CD4-positive, alpha-beta T cell treated with Interleukin-6 for 4 hours (primary cell): ENCODE data around the gene SLC7A6.

ENCODE experiments used
- DNase-seq: peaks from one replicate; pipeline ENCODE4 v3.0.0-alpha.2; 2020; ENCODE audit warnings: mixed read lengths

Gene SLC7A6

DNA sequence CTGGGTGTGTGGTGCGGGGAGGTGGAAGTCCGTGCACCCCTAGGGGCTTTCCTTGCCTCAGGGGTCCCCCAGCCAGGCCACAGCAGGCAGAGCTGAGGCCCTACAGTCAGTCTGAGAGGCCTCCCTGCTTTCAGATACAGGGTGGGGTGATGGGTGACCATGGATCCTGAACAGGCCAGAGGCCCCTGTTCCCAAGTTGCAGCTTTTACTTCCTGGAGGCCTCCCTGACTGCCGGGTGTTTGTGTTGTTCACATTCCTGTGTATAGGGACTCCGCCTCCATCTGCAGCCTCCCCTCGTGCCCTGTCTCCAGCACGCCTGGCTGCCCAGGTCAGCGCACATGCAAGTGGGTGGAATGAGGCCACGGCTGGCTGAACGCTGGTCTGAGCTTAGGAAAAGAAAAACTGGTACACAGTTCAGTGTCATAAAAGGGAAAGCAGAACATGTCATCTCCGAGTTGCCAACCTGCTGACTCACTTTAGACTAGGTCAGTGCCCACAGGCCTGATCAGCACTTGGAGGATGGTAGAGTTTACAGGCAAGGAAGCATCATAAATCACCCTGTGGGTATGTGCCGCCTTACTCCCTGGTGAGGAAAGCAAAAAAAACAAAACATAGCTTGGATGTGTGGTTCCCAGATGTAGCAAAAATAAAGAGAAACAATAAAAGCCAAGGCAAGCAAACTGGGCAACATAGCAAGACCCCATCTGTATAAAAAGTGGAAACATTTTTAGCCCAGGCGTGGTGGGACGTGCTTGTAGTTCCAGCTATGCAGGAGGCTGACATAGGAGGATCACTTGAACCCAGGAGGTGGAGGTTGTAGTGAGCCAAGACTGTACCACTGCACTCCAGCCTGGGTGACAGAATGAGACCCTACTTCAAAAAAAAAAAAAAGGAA lies 6.2 kb upstream of the SLC7A6 start:
- DNase-seq: no peak

DNA sequence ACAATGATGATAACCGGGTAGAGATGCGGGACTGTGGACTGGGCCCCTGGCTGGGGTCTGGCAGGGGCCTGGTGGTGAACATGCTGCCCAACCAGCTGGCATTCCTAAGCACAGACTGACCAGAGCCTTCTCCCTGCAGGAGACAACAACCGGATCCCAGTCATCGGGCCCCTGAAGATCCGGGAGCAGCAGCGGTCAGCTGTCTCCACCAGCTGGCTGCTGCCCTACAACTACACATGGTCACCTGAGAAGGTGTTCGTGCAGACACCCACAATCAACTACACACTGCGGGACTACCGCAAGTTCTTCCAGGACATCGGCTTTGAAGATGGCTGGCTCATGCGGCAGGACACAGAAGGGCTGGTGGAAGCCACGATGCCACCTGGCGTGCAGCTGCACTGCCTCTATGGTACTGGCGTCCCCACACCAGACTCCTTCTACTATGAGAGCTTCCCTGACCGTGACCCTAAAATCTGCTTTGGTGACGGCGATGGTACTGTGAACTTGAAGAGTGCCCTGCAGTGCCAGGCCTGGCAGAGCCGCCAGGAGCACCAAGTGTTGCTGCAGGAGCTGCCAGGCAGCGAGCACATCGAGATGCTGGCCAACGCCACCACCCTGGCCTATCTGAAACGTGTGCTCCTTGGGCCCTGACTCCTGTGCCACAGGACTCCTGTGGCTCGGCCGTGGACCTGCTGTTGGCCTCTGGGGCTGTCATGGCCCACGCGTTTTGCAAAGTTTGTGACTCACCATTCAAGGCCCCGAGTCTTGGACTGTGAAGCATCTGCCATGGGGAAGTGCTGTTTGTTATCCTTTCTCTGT lies 5.1 kb upstream of the SLC7A6 start:
- DNase-seq: no peak

DNA sequence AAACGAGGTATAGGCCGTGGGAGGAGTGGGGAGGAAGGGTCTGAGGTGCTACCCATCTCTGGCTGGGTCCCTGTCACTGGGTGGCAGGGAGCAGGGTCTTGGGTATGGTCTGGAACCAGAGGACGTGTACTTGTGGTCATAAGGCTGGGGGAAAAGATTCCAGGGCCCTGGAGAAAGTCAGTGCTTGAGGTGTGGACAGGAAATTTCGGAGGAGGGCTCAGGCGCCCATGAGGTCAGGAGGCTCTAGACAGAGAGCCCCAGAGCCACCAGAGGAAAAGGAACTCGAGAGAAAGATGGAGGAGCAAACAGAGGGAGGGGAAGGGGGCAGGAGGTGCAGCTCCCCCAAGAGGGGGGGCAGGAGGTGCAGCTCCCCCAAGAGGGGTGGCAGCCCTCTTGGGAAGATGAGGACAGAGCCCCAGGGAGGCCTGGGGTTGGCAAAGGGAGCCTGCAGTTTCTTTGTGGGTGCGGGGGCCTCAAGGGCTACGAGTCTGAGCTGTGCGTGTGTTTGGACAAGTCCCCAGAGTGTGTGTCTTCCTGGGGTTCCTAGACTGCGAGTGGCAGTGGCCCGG lies 683 bp upstream of the SLC7A6 start:
- DNase-seq: no peak

DNA sequence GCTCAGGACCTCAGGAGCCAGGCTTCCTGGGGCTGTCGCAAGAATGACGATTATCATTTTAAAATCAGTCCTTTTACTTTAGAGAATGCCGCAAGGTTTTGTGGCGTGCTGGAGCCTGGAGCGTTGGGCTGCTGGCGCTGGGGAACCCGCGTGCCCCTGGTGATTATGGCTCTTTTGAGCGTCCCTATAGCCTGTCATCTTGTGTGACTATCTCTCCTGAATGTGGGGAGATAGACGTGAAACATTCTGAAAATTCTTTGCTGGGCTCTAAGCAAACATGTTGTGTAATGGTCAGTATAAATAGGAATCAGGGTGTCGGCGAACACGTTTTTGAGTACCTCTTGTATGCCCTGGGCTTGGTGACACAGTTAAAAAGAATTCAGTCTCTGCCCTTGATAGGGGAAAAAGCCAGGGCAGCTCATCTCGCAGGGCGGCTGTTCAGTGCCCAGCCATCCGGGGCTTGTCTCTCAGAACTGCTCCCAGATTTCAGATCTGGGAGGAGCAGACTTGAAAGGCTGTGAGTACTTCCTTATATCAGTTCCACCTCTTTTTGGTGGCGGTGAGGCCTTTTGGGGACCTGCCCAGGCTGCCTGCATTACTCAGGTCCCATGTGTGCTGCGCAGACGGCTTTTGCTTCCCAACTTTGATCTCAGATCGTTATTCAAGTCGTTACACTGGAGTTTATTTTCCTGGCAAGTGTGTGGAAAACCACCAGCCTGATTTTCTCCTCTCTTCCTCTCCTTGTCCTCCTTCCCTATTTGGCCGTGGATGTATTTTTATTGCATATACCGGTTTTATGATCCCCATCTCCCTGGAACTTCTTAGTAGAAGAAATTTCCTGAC lies 973 bp downstream of the SLC7A6 start:
- DNase-seq: peak; percentile 67

DNA sequence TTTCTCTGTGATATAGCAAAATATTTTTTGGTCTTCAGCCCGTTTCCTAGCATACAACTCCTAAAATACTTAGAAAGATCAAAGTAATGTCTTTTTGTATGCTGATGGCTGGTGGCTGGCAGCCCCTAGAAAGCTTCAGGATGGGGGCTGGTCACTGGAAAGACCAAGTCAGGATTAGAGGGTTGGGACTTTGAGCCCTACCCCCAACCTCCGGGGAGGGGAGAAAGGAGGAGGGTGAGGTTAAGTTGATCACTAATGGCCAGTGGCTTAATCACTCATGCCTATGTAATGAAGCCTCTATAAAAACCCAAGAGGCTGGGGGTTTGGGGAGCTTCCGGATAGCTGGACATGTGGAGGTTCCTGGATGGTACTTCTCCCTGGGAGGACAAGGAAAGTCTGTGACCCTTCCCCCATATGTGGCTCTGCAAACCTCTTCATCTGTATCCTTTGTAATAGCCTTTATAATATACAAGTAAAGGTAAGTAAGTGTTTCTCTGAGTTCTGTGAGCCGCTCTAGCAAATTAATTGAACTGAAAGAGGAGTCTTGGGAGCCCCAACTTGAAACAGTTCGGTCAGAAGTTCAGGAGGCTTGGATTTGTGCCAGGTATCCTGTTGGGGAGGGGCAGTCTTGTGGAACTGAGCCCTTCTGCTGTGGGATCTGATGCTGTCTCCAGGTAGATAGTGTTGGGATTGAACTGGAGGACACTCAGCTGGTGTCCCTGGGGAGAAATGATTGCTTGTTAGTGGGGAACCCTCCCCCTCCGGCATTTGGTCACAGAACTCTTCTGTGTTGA lies 3.5 kb downstream of the SLC7A6 start:
- no peak for DNase-seq

DNA sequence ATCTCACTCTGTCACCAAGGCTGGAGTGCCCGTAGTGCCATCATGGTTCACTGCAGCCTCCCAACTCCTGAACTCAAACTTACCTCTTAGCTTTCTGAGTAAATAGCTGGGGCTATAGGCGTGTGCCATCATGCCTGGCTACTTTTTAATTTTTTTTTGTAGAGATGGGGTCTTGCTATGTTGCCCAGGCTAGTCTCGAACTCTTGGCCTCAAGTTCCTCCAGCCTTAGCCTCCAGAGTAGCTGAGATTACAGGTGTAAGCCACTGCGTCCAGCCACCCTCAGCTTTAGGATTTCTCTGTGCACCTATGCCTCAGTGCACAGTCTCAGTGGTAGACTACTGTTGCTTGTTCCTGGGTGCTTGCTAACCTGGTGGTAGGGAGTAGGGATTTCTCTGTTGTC lies 5.5 kb downstream of the SLC7A6 start:
- no peak for DNase-seq

DNA sequence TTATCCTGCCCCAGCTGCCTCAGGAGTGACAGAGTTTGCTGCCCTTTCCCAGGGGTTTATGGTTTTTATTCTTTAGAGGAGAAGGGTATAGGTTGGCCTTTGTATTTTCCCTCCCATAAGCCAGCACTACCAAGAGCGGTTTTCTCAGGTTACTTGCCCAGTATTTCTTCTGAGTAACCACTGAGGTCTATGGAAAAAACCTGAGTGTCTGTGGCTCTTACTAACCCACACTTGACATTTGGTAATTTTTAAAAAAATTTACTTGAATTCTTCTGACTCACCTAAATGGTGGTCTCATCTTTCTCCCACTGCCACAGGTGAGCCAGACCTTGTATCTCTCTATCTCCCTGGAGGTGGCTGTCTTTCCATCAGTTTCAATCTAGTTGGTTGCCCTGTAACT lies 6.0 kb downstream of the SLC7A6 start:
- DNase-seq: no peak

DNA sequence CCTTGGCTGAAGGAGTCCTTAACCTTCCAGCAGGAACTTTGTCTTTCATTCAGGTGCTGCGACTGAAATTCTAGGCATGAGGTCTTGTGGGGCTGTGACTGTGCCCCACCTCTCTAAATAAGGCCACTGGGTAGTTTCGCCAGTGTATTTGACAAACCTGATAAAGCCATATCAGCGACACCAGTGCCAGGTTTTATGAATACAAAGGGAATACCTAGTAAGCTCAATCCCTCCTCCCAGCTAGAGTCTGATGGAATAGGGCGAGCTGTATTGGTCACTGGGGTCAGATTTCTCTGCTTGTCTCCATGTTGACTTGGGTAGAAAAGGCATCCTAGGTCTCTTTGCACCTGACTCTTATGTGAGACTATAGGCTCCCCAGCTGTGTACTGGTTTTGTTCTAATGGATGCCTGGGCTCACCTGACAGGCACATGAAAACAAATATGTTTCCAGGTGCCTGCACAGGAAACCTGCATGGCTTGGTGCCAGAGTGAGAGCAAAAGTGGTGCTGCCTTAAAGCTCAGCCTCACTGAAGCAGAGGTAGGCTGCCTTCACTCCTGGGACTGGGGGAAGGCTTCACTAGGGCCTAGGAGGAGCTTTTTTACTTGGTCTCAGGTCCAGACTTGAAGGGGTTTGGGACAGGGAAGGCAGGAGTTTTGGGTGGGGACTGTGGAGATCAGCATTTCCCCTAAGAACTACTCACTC lies 8.3 kb downstream of the SLC7A6 start:
- peak; percentile 85 for DNase-seq

DNA sequence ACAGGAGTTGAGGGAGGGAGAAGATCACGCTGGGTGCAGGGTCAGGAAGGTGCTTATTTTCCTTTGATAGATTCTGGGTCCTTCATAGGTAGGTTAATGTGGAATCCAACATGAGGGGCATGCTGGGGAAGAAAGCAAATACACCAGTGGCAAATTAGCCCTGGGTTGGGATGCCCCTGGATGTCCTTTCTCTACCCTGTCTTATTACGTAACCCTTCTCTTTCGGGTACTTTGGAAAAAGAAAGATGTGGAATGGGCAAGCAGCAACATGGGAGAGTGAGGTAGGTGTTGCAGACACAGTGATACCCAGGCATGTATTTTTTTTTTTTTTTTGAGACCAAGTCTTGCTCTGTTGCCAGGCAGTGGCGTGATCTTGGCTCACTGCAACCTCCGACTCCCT lies 9.1 kb downstream of the SLC7A6 start:
- DNase-seq: no peak

DNA sequence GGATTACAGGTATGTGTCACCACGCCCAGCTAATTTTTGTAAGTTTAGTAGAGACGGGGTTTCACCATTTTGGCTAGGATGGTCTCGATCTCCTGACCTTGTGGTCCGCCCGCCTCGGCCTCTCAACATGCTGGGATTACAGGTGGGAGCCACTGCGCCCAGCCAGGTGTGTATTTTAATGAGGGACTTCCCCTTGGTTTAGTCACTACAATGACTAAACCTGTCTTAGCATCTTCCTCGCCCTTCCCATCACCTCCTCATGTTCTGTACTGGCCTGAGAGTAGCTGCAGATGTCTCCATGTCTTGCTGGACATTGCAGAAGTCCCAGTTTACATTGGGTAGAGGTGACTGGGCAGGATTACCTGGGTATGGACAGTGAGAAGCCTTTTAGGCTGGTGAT lies 9.6 kb downstream of the SLC7A6 start:
- DNase-seq: peak; percentile 38

DNA sequence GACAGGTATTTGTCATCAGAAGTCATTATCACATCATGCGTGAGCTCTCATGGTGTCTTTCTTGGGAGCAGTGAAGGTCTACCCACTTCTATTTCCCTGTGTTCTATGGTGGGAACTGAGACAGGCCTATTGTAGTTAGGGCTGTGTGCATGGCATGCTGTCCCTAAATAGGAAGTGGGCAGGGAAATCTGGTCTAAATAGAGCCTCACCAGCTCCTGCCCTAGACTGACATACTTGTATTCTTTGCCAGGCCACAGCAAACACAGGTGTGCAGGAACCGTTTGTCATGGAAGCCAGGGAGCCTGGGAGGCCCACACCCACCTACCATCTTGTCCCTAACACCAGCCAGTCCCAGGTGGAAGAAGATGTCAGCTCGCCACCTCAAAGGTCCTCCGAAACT lies 10.1 kb downstream of the SLC7A6 start:
- no peak for DNase-seq

DNA sequence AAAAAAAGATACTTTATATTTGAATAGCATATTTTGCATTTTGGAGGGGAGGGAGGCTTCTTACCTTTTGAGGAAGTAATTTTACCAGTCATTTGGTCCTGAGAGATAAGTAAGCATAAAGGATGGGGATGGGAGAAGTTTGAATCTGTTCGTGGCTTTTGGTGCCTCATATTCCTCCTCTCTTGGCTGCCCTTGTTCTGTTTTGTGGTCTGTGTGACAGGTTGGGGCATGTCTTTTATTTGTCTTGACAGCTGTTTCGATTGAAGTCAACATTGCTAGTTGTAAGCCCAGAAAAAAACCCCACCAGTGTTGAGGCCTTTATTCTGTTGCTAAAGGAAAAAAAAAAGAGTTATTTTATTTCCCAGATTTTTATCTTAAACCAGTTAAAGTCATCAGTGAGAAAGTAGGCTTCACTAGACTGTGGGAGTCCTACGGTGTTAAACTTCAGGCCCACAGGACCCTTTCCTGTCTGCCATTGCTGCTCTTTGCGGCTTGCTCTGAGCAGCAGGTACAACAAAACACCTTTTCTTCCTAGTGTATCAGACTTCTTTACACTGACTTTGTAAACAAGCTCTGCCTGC lies 11.4 kb downstream of the SLC7A6 start:
- peak; percentile 71 for DNase-seq

DNA sequence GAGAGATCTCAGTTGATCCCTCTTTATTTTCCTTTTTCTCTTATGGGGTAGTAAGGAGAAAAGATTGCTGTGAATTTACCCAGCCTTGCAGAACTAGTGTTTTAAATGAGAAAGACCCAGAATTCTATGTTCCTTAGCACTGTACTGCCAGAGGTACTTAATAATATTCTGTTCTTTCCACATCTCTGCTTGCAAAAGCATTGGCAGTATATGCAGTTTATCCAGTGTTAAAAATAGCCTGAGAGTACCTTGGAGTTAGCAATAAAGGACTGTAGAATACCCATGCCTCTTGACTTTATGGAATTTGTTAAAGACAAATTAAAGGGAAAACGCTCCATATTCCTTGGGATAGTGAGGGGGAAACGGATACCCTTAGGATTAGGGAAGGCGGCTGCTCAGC lies 11.9 kb downstream of the SLC7A6 start:
- no peak for DNase-seq

DNA sequence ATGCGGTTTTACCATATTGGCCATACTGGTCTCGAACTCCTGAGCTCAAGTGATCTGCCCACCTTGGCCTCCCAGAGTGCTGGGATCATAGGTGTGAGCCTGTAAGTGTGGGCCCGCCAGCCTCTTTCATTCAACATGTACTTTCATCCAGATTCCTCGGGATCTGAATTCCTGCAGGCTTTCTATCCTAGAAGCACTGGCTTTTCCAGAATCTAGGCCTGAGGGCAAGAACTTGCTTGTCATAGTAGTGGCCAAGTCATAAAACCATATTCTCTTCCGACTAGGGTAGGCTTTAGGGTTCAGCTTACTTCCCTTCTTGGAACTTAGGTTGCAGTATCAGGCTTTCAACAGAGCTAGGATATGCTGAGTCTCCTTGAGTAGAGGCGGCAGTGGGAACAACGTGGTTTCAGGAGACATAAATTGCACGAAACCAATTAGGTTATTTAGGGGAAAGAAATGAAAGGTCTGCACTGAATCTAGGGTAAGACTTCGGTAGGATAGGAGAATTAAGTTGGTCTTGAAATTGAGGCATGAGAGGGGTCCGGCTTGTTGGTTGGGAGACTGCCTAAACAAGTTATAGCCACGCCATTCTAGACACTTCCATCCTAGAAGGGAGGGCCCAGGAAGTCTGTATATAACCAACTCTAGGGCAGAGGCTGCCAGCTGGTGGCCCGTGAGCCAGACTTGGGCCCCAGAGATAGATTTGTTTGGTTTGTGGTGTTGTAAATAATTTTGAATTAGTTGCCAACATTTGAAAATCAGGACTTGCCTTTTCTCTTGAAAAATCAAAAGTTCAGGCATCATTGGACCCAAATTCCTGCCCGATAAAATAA lies 15.6 kb downstream of the SLC7A6 start:
- no peak for DNase-seq

DNA sequence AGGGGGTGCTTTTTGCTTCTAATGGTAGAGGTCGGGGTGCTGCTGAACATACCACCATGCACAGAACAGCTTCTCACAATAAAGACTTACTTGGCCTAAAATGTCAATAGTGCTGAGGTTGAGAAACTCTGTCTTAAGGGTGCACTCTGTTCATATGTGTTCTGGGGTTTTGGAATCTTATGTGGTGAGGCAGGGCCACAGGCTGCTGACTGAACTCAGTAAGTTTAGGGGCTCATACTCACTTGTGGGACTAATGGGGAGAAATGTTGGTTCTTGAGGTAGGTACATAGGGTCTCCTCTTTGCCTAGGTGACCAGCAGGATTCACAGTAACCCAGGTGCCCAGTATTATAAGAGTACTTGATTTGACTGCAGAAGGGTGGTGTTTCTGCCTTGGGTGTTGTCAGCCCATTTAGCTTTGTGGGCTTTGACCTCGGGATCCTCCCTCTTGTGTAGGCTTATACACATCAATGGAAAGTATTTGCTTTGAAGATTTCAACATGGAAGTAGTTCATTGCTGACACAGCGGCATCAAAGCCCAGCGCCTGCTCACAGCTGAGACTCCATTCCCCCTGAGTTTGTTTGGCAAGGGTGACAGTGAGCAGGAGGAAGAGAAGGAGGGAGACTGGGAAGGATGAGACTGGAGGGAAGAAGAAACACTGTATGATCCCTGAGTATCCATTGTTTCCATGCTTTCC lies 17.2 kb downstream of the SLC7A6 start:
- peak; percentile 58 for DNase-seq

DNA sequence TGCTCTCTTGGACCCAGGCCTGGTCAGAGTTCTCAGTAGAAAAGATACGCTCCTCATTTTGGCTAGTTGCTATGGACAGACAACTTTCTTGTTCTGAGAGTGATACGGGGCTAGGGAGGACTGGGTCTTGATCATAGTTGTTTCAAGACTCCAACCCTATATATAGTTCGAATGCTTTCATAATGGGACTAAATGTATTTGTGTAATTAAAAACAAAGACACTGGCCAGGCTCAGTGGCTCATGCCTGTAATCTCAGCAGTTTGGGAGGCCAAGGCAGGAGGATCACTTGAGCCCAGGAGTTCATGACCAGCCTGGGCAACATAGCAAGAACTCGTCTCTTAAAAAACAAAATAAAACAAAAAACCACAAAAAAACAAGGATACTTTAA lies 17.7 kb downstream of the SLC7A6 start:
- no peak for DNase-seq

DNA sequence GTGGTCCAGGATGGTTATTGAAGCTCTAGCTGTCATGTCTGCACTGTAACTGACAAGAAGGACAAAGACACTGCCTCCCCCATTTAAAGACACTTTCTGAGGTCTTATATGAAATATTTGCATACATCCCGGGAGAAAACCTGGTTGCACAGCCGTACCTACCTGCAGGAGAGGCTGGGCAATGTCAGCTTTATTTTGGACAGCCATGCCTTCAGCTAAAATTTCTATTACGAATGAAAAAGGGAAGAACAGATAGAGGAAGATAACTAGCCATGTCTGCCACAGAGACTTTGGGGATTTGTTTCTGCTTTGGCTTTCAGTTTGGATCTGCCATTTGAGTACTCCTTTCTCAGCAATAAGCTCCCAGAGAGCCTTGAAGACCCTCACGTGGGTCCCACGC lies 19.0 kb downstream of the SLC7A6 start:
- no peak for DNase-seq

DNA sequence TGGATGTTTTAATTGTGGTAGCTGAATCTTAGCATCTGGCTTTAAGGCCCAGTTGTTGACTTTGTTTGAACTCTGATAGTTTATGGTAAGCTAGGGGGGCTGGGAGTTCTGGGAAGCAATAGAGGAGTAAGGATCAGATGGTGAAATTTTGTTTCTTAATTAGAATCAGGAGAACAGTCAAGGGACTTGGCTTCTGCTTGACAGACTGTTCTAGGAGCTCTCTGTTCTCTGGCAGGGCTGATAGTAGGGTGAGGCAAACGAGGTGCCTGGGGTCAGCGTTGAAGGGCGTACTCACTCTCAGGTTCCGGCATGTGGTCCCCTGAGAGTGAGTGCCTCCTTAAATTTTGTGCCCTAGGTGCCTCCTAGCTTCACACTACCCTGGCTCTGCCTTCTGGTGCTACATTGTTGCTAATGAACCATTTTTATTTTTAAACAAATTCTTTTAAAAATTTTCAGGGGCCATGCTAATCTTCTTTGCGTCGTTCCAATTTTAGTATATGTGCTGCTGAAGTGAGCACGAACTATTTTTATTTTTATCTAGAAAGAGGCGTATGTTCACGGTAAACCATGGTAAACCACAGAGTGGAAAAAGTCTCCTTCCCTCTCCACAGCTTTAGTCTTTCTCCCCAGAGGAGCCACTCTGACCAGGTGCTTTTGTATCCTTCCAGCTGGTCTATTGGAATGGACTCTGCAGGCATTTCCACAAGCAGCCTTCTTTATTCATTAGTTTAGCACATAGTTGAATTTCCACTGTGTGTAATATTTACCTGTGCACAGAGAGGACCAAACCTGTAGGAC lies 19.7 kb downstream of the SLC7A6 start:
- peak; percentile 19 for DNase-seq
